ENCODE results near the gene ZNF837.

The ZNF837 gene

DNA sequence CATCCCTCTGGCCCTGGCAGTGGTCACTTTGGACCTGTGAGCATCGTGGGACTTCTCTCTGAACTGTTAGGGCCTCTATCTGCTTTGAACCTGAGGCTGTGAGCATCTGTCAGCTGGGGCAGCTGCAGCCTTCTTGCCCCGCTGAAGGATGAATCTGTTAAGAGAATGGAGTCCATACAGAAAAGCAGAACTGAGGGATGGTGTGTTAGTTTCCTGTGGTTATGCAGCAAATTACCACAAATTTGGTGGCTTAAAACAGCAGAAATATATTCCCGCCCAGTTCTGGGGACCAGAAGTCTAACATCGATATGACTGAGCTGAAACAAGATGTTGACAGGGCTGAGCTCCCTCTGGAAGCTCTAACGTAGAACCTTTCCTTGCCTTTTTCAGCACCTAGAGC lies 16.7 kb downstream of the ZNF837 start:
- Histone ChIP-seq H3K27ac (ENCODE audit: low read length) (no peak overlapping the region), H3K4me2 (ENCODE audit: low read depth, low read length) (no peak overlapping the region)

DNA sequence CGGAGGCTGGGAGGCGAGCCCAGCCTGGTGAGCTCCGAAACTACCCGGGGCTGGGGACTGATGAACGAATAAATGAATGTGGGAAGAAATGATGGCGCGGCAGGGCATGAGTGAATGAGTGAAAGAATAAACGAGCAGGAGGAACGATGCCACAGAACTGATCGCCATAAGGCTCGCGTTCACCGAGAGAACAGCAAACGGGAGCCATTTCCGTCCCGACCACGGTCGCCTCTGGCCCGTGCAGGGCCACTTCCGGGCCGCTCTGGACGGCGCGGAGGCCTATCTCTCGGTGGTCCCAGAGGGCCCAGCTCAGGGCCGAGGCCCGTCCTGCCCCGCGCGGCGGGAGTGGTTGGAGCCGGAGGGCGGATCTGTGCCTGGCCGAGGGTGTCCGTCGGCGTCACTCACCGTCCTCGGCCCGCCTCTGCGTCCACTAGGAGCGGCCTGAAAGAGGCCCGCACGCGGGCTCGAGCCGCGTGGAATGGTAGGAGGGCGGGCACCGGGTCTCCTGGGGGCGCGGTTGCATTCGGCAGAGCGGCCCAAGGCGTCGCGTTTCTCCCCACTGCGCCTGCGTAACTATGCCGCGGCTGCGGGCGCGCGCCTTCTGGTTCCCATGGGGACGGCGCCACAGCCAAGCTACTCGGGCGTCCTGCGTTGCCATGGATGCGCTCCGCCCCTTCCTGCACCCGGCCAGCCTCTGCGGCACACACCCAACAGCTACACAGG lies 18.4 kb downstream of the ZNF837 start, which contains the start of gene ZNF497:
Gene ZNF497, minus strand, starts transcription at position 480 of the 723 bp plus-strand sequence. CDS start 5,116 bp downstream, outside the sequence.
- Histone ChIP-seq H3K9ac (ENCODE audit: low read length) (no peak within 1 kb of the TSS), H3K27me3 (replicated peaks; ENCODE audit: insufficient read depth, low read length) (no peaks in the 10 kb centered on the region), H3F3A (ENCODE audit: insufficient read depth, low read length) (no peaks in the 10 kb centered on the region), H3K9me2 (replicated peaks; ENCODE audit: insufficient read depth, low read length) (no peaks in the 10 kb centered on the region), H4K20me1 (ENCODE audit: insufficient read depth, low read length) (no peaks in the 10 kb centered on the region), H3K36me3 (replicated peaks; ENCODE audit: insufficient read depth, low read length) (no peaks in the 10 kb centered on the region), H3K4me2 (ENCODE audit: low read depth, low read length) (no peak within 1 kb of the TSS; the same call in 1 of the 2 replicates), H3K4me3 (ENCODE audit: low read length) (peak within 1 kb of the TSS; percentile 42; the same call in 1 of the 2 replicates), H3K27ac (ENCODE audit: low read length) (no peak within 1 kb of the TSS), H3K4me1 (ENCODE audit: low read length) (no peaks in the 10 kb centered on the region), H2AFZ (ENCODE audit: low read length) (peak within 1 kb of the TSS; percentile 42; the same call in 1 of the 2 replicates), H3K79me2 (ENCODE audit: low read length) (no peaks in the 10 kb centered on the region), H3K9me3 (replicated peaks; ENCODE audit: insufficient read depth, low read length) (no peaks in the 10 kb centered on the region)
- TF ChIP-seq, protein P1, sequence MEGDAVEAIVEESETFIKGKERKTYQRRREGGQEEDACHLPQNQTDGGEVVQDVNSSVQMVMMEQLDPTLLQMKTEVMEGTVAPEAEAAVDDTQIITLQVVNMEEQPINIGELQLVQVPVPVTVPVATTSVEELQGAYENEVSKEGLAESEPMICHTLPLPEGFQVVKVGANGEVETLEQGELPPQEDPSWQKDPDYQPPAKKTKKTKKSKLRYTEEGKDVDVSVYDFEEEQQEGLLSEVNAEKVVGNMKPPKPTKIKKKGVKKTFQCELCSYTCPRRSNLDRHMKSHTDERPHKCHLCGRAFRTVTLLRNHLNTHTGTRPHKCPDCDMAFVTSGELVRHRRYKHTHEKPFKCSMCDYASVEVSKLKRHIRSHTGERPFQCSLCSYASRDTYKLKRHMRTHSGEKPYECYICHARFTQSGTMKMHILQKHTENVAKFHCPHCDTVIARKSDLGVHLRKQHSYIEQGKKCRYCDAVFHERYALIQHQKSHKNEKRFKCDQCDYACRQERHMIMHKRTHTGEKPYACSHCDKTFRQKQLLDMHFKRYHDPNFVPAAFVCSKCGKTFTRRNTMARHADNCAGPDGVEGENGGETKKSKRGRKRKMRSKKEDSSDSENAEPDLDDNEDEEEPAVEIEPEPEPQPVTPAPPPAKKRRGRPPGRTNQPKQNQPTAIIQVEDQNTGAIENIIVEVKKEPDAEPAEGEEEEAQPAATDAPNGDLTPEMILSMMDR (IDR thresholded peaks at IDR 0.05; ENCODE audit: low read length): no peak
- TF ChIP-seq EZH2phosphoT487 (IDR thresholded peaks at IDR 0.05; ENCODE audit: low read length) (no peak), EZH2 (optimal IDR thresholded peaks at IDR 0.05; ENCODE audit: low read depth, low read length) (no peak)
- peak; percentile 43 for DNase-seq

More for the DNA sequence above, 16.7 kb downstream of the ZNF837 start:
- H2AFZ ChIP-seq (ENCODE audit: low read length): no peak overlapping the region
- no peak overlapping the region for H3K4me3 ChIP-seq (ENCODE audit: low read length)
- no peaks in the 10 kb centered on the region for H3K9me2 ChIP-seq (replicated peaks; ENCODE audit: insufficient read depth, low read length)
- no peak for DNase-seq
- H3K27me3 ChIP-seq (replicated peaks; ENCODE audit: insufficient read depth, low read length): no peaks in the 10 kb centered on the region
- H3K79me2 ChIP-seq (ENCODE audit: low read length): no peaks in the 10 kb centered on the region
- H4K20me1 ChIP-seq (ENCODE audit: insufficient read depth, low read length): no peaks in the 10 kb centered on the region
- H3K4me1 ChIP-seq (ENCODE audit: low read length): no peaks in the 10 kb centered on the region
- no peaks in the 10 kb centered on the region for H3F3A ChIP-seq (ENCODE audit: insufficient read depth, low read length)
- no peaks in the 10 kb centered on the region for H3K9me3 ChIP-seq (replicated peaks; ENCODE audit: insufficient read depth, low read length)
- H3K9ac ChIP-seq (ENCODE audit: low read length): no peak overlapping the region
- TF ChIP-seq, protein P1 (IDR thresholded peaks at IDR 0.05; ENCODE audit: low read length): no peak
- TF ChIP-seq EZH2 (optimal IDR thresholded peaks at IDR 0.05; ENCODE audit: low read depth, low read length) (no peak), EZH2phosphoT487 (IDR thresholded peaks at IDR 0.05; ENCODE audit: low read length) (no peak)
- H3K36me3 ChIP-seq (replicated peaks; ENCODE audit: insufficient read depth, low read length): no peaks in the 10 kb centered on the region

DNA sequence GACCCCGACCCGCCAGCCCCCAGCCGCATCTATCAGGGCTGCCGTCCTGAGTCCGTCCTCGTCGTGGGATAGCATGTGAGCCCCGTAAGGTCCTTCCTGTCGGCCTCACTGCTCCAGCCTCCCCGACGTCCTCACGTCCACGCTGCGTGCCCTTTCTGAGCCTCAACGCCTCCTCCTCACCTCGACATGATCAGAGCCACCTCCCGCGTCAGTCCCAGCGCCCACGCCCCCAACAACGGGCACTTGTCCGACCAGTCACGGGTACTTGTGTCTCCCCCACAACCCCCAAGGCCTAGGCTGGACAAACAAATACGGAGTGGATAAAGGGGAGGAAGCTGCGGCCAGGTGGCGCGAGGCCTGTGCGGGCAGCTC lies 18.9 kb downstream of the ZNF837 start:
- Histone ChIP-seq H3F3A (ENCODE audit: insufficient read depth, low read length) (no peaks in the 10 kb centered on the region), H3K9ac (ENCODE audit: low read length) (no peak overlapping the region), H3K36me3 (replicated peaks; ENCODE audit: insufficient read depth, low read length) (no peaks in the 10 kb centered on the region), H3K9me2 (replicated peaks; ENCODE audit: insufficient read depth, low read length) (no peaks in the 10 kb centered on the region), H3K27me3 (replicated peaks; ENCODE audit: insufficient read depth, low read length) (no peaks in the 10 kb centered on the region), H3K4me1 (ENCODE audit: low read length) (no peaks in the 10 kb centered on the region), H3K4me2 (ENCODE audit: low read depth, low read length) (no peak overlapping the region; the same call in 1 of the 2 replicates), H3K4me3 (ENCODE audit: low read length) (peak overlapping the region; percentile 42; the same call in 1 of the 2 replicates), H3K79me2 (ENCODE audit: low read length) (no peaks in the 10 kb centered on the region), H2AFZ (ENCODE audit: low read length) (peak overlapping the region; percentile 42; the same call in 1 of the 2 replicates), H3K9me3 (replicated peaks; ENCODE audit: insufficient read depth, low read length) (no peaks in the 10 kb centered on the region), H4K20me1 (ENCODE audit: insufficient read depth, low read length) (no peaks in the 10 kb centered on the region), H3K27ac (ENCODE audit: low read length) (no peak overlapping the region)
- DNase-seq: no peak
- TF ChIP-seq EZH2 (optimal IDR thresholded peaks at IDR 0.05; ENCODE audit: low read depth, low read length) (no peak), EZH2phosphoT487 (IDR thresholded peaks at IDR 0.05; ENCODE audit: low read length) (no peak)
- TF ChIP-seq, protein P1 (IDR thresholded peaks at IDR 0.05; ENCODE audit: low read length): no peak
